K562 (cell line): ENCODE data around the gene SLAMF9. TPM values are rescaled to one million over a fixed set of nuclear protein-coding genes. Genes with fewer than 3 reads are reported as not detected.

ENCODE experiments used
- CBFA2T3 ChIP-seq: fragments of 450-650 bp; IDR thresholded peaks from 2 replicates; pipeline ENCODE4 v1.6.1; 2017
- CREB3 ChIP-seq: fragments of 450-650 bp; conservative IDR thresholded peaks from 2 replicates; pipeline ENCODE4 v1.6.1; 2016; ENCODE audit warnings: missing genetic modification characterization, low read depth, mild to moderate bottlenecking, missing compliant biosample characterization, moderate library complexity
- FOXJ3 ChIP-seq: sonication (generic); formaldehyde crosslinking; IDR thresholded peaks from 2 replicates; pipeline ENCODE4 v1.4.0; 2020; ENCODE audit warnings: mild to moderate bottlenecking, missing genetic modification reagents
- HBP1 ChIP-seq: fragments of 450-650 bp; formaldehyde crosslinking; IDR thresholded peaks from 2 replicates; pipeline ENCODE4 v1.4.0; 2022; ENCODE audit warnings: missing genetic modification characterization
- MEF2A ChIP-seq: IDR thresholded peaks from 2 replicates; pipeline ENCODE4 v1.6.1; 2011; ENCODE audit warnings: low read depth, mild to moderate bottlenecking, low read length, moderate library complexity; ENCODE audit not compliant: control insufficient read depth
- MEF2D ChIP-seq: conservative IDR thresholded peaks from 2 replicates; pipeline ENCODE4 v1.6.1; 2016; ENCODE audit warnings: low read depth, missing genetic modification characterization, missing compliant biosample characterization
- NFE2L1 ChIP-seq: fragments of 450-650 bp; IDR thresholded peaks from 2 replicates; pipeline ENCODE4 v1.6.1; 2016; ENCODE audit warnings: missing genetic modification characterization, low read depth, mild to moderate bottlenecking, missing compliant biosample characterization, moderate library complexity, borderline replicate concordance
- NFIX ChIP-seq: fragments of 250-450 bp; sonication (Bioruptor Pico); IDR thresholded peaks from 2 replicates; pipeline ENCODE4 v1.4.0; 2020; ENCODE audit warnings: low read depth, mild to moderate bottlenecking, moderate library complexity
- NFRKB ChIP-seq: fragments of 450-650 bp; IDR thresholded peaks from 2 replicates; pipeline ENCODE4 v1.6.1; 2016; ENCODE audit warnings: low read depth
- RUNX1 ChIP-seq: sonication (generic); IDR thresholded peaks from 2 replicates; pipeline ENCODE4 v1.6.1; 2016; ENCODE audit warnings: antibody characterized with exemption, low read depth
- SMARCA5 ChIP-seq: fragments of 450-650 bp; IDR thresholded peaks from 2 replicates; pipeline ENCODE4 v1.6.1; 2016
- ZBTB7A ChIP-seq: IDR thresholded peaks from 2 replicates; pipeline ENCODE4 v1.6.1; 2011; ENCODE audit warnings: low read depth, mild to moderate bottlenecking, low read length, moderate library complexity, borderline replicate concordance; ENCODE audit not compliant: control insufficient read depth
- ZFX ChIP-seq: sonication (generic); formaldehyde crosslinking; IDR thresholded peaks from 2 replicates; pipeline ENCODE4 v1.8.0; 2022; ENCODE audit warnings: mild to moderate bottlenecking, missing genetic modification reagents, moderate library complexity
- ZNF239 ChIP-seq: fragments of 250-450 bp; sonication (Bioruptor Pico); IDR thresholded peaks from 2 replicates; pipeline ENCODE4 v1.4.0; 2020; ENCODE audit warnings: mild to moderate bottlenecking
- ZNF347 ChIP-seq: fragments of 450-650 bp; formaldehyde crosslinking; IDR thresholded peaks from 2 replicates; pipeline ENCODE4 v1.4.0; 2020; ENCODE audit warnings: low read depth, mild to moderate bottlenecking, moderate library complexity
- ZNF551 ChIP-seq: fragments of 250-450 bp; sonication (Bioruptor Pico); IDR thresholded peaks from 2 replicates; pipeline ENCODE4 v1.5.0; 2021; ENCODE audit warnings: mild to moderate bottlenecking, moderate library complexity
- polyA plus RNA-seq, 8 experiments: library from polyadenylated mRNA; depleted of rRNA in 4 of 8; stranded (reverse) in 5 of 8; unstranded in 3 of 8; fragments of >200 nt; fragmentation: Nextera tagmentation in 2 of 8; fragmentation: Illumina TruSeq in 1 of 8; extraction: Ambion mirVana in 2 of 8; extraction: Trizol in 1 of 8; gene quantifications; 2 replicates each; pipeline versions ENCODE4 v1.2.1 to v1.2.3, GENCODE V29; 2011 to 2014; ENCODE audit warnings: inconsistent platforms in 1 of 8, missing spikeins in 1 of 8
- total RNA-seq, 7 experiments: library from RNA; depleted of rRNA in 6 of 7; stranded (reverse); fragments of >200 nt in 6 of 7; fragmentation: Illumina TruSeq in 2 of 7; extraction: Trizol in 2 of 7; gene quantifications; 2 replicates each; pipeline versions ENCODE4 v1.2.1 to v1.2.3, GENCODE V29; 2011 to 2021; ENCODE audit warnings: low replicate concordance in 1 of 7
- TF ChIP-seq, protein P1 (sequence below): fragments of 450-650 bp; IDR thresholded peaks from 2 replicates; pipeline ENCODE4 v1.6.1; 2018; ENCODE audit not compliant: partially characterized antibody
- TF ChIP-seq, protein P2 (sequence below): sonication (generic); formaldehyde crosslinking; IDR thresholded peaks from 2 replicates; pipeline ENCODE4 v1.9.0; 2022; ENCODE audit warnings: mild to moderate bottlenecking, missing genetic modification reagents
- TF ChIP-seq, protein P3 (sequence below): IDR thresholded peaks from 2 replicates; pipeline ENCODE4 v1.6.1; 2011; ENCODE audit warnings: borderline replicate concordance, low read depth, mild to moderate bottlenecking, moderate library complexity, low read length; ENCODE audit not compliant: insufficient read depth, poor library complexity, severe bottlenecking

The SLAMF9 gene
- total and polyA plus RNA-seq, 9 of the 15 experiments (the other 6 are each of a cell fraction or from before 2014, with no cell fraction given) = 0.13 to 0.21 TPM; not detected in 7

- TF ChIP-seq ZNF239 = no peak
- TF ChIP-seq ZNF551 = no peak
- TF ChIP-seq HBP1 (CRISPR knock-in tag) = no peak
- no peak for TF ChIP-seq NFE2L1 (tag)
- TF ChIP-seq CREB3 (tag) = no peak
- TF ChIP-seq NFIX (CRISPR knock-in tag) = 0 out of 2 replicates have a peak, but pooled peaks have one; percentile 13
- TF ChIP-seq, protein P1, sequence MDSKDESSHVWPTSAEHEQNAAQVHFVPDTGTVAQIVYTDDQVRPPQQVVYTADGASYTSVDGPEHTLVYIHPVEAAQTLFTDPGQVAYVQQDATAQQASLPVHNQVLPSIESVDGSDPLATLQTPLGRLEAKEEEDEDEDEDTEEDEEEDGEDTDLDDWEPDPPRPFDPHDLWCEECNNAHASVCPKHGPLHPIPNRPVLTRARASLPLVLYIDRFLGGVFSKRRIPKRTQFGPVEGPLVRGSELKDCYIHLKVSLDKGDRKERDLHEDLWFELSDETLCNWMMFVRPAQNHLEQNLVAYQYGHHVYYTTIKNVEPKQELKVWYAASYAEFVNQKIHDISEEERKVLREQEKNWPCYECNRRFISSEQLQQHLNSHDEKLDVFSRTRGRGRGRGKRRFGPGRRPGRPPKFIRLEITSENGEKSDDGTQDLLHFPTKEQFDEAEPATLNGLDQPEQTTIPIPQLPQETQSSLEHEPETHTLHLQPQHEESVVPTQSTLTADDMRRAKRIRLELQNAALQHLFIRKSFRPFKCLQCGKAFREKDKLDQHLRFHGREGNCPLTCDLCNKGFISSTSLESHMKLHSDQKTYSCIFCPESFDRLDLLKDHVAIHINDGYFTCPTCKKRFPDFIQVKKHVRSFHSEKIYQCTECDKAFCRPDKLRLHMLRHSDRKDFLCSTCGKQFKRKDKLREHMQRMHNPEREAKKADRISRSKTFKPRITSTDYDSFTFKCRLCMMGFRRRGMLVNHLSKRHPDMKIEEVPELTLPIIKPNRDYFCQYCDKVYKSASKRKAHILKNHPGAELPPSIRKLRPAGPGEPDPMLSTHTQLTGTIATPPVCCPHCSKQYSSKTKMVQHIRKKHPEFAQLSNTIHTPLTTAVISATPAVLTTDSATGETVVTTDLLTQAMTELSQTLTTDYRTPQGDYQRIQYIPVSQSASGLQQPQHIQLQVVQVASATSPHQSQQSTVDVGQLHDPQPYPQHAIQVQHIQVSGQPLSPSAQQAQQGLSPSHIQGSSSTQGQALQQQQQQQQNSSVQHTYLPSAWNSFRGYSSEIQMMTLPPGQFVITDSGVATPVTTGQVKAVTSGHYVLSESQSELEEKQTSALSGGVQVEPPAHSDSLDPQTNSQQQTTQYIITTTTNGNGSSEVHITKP = peak; percentile 64
- no peak for TF ChIP-seq NFRKB
- TF ChIP-seq, protein P2, sequence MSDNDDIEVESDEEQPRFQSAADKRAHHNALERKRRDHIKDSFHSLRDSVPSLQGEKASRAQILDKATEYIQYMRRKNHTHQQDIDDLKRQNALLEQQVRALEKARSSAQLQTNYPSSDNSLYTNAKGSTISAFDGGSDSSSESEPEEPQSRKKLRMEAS (CRISPR knock-in tag) = no peak
- peak; percentile 84 for TF ChIP-seq CBFA2T3
- TF ChIP-seq ZNF347 (CRISPR knock-in tag) = no peak
- TF ChIP-seq MEF2D = peak; percentile 71; the same call in 1 of the 2 replicates
- TF ChIP-seq MEF2A = peak; percentile 87
- TF ChIP-seq, protein P3, sequence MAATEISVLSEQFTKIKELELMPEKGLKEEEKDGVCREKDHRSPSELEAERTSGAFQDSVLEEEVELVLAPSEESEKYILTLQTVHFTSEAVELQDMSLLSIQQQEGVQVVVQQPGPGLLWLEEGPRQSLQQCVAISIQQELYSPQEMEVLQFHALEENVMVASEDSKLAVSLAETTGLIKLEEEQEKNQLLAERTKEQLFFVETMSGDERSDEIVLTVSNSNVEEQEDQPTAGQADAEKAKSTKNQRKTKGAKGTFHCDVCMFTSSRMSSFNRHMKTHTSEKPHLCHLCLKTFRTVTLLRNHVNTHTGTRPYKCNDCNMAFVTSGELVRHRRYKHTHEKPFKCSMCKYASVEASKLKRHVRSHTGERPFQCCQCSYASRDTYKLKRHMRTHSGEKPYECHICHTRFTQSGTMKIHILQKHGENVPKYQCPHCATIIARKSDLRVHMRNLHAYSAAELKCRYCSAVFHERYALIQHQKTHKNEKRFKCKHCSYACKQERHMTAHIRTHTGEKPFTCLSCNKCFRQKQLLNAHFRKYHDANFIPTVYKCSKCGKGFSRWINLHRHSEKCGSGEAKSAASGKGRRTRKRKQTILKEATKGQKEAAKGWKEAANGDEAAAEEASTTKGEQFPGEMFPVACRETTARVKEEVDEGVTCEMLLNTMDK = no peak
- TF ChIP-seq RUNX1 = no peak
- TF ChIP-seq FOXJ3 (CRISPR knock-in tag) = no peak
- TF ChIP-seq ZBTB7A = peak; percentile 44; the same call in 1 of the 2 replicates
- TF ChIP-seq ZFX (CRISPR knock-in tag) = 0 out of 2 replicates have a peak, but pooled peaks have one; percentile 31
- TF ChIP-seq SMARCA5 = no peak
Measured at GRCh38 chr1:159921700-159922504, 32.1 kb downstream of the SLAMF9 start (continued).
